Measurements from ENCODE around the gene SYNE2. TPM values are rescaled to one million over a fixed set of nuclear protein-coding genes. Genes with fewer than 3 reads are reported as not detected.
"Not testable (repeated sequence)": the region's sequence is repeated elsewhere in the genome, so short reads cannot be mapped to it uniquely, and the experiment has no call there.

SYNE2 gene
- total RNA-seq, 2 experiments from 2014 or later = 27.6 to 27.7 TPM

- POLR2A ChIA-PET = interaction anchor here (0.8 to 2.9 kb wide), 3 partner anchors 10 to 213 kb away, joined by 3 to 10 read pairs (median 4); partner anchors contain the start of gene WDR89
- H3K27me3 Mint-ChIP-seq = no peaks in the 10 kb centered on the region
- intact Hi-C loops (cut with micrococcal nuclease) = loop anchor here (1.0 to 10.0 kb wide), 6 partner anchors 10 to 380 kb away; partner anchors contain the start of genes PPP2R5E, SGPP1 and WDR89
- peak overlapping the region; percentile 89 for H3K4me3 Mint-ChIP-seq
- H3K27ac Mint-ChIP-seq = peak overlapping the region; percentile 86
- CTCF ChIA-PET = interaction anchor here (0.8 to 1.9 kb wide), 3 partner anchors 9 to 416 kb away, joined by 3 to 11 read pairs (median 3); no protein-coding TSS in a partner anchor
- H3K4me1 Mint-ChIP-seq (ENCODE audit: low read depth) = peaks cover 41% of the 10 kb centered on the region
- H3K9me3 Mint-ChIP-seq = no peaks in the 10 kb centered on the region
- H3K36me3 Mint-ChIP-seq = peaks cover 3% of the 10 kb centered on the region
- no peak for DNase-seq
Observed at GRCh38 chr14:63854330-63854729, 1.5 kb downstream of the SYNE2 start.

- H3K27ac Mint-ChIP-seq = no peak overlapping the region
- intact Hi-C loops (cut with micrococcal nuclease) = loop anchor here (10.0 kb wide), 2 partner anchors 310 to 380 kb away; partner anchors contain the start of gene PPP2R5E
- no peaks in the 10 kb centered on the region for H3K27me3 Mint-ChIP-seq
- no peaks in the 10 kb centered on the region for H3K9me3 Mint-ChIP-seq
- no peak for DNase-seq
- H3K4me3 Mint-ChIP-seq = peak overlapping the region; percentile 34
- ChIA-PET POLR2A (interaction anchor here (1.4 to 2.9 kb wide), 2 partner anchors 9 to 78 kb away, joined by 4 to 10 read pairs; no protein-coding TSS in a partner anchor), CTCF (interaction anchor here (0.9 to 1.1 kb wide), 3 partner anchors 9 to 417 kb away, joined by 3 read pairs; no protein-coding TSS in a partner anchor)
- H3K4me1 Mint-ChIP-seq (ENCODE audit: low read depth) = peaks cover 46% of the 10 kb centered on the region
- H3K36me3 Mint-ChIP-seq = peaks cover 3% of the 10 kb centered on the region
Observed at GRCh38 chr14:63855281-63855680, 2.5 kb downstream of the SYNE2 start.

GRCh38 chr14:63857466-63858030, 4.7 kb downstream of the SYNE2 start:
- peak; percentile 41 for DNase-seq
- Mint-ChIP-seq H3K9me3 (no peaks in the 10 kb centered on the region), H3K36me3 (peaks cover 3% of the 10 kb centered on the region), H3K27ac (peak overlapping the region; percentile 76), H3K4me1 (ENCODE audit: low read depth) (peaks cover 50% of the 10 kb centered on the region), H3K4me3 (no peak overlapping the region), H3K27me3 (no peaks in the 10 kb centered on the region)
- CTCF ChIA-PET = interaction anchor here (0.6 kb wide), 1 partner anchor 129 kb away, joined by 4 read pairs; the partner anchor contains the start of gene SGPP1
- POLR2A ChIA-PET = no interaction called here
- intact Hi-C loops (cut with micrococcal nuclease) = loop anchor here (1.0 to 10.0 kb wide), 4 partner anchors 53 to 383 kb away; partner anchors contain the start of gene PPP2R5E

- Mint-ChIP-seq H3K9me3 (no peaks in the 10 kb centered on the region), H3K4me1 (ENCODE audit: low read depth) (peaks cover 59% of the 10 kb centered on the region), H3K27me3 (no peaks in the 10 kb centered on the region), H3K27ac (no peak overlapping the region), H3K36me3 (peaks cover 3% of the 10 kb centered on the region), H3K4me3 (no peak overlapping the region)
- ChIA-PET CTCF (no interaction called here), POLR2A (no interaction called here)
- intact Hi-C loops (cut with micrococcal nuclease) = no loop called here
- no peak for DNase-seq
Observed at GRCh38 chr14:63860146-63860545, 7.3 kb downstream of the SYNE2 start.

DNA sequence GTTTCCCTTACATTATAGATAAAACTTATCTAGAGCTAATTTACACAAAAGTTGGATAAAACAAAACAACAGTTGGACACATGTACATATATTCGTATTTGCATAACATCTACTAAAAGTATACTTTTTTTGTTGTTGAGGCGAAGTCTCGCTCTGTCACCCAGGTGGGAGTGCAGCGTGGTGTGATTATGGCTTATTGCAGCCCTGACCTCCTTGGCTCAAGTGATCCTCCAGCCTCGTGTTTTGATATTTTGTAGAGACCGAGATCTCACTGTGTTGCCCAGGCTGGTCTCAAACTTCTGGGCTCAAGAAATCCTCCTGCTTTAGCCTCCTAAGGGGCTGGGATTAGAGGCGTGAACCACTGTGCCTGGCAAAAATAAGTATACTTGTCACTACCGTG, 9.4 kb downstream of the SYNE2 start:
- peaks cover 3% of the 10 kb centered on the region for H3K36me3 Mint-ChIP-seq
- no peaks in the 10 kb centered on the region for H3K27me3 Mint-ChIP-seq
- no peak overlapping the region for H3K27ac Mint-ChIP-seq
- intact Hi-C loops (cut with micrococcal nuclease) = no loop called here
- no peak for DNase-seq
- no peaks in the 10 kb centered on the region for H3K9me3 Mint-ChIP-seq
- POLR2A ChIA-PET = no interaction called here
- H3K4me1 Mint-ChIP-seq (ENCODE audit: low read depth) = peaks cover 55% of the 10 kb centered on the region
- CTCF ChIA-PET = no interaction called here
- no peak overlapping the region for H3K4me3 Mint-ChIP-seq

DNA sequence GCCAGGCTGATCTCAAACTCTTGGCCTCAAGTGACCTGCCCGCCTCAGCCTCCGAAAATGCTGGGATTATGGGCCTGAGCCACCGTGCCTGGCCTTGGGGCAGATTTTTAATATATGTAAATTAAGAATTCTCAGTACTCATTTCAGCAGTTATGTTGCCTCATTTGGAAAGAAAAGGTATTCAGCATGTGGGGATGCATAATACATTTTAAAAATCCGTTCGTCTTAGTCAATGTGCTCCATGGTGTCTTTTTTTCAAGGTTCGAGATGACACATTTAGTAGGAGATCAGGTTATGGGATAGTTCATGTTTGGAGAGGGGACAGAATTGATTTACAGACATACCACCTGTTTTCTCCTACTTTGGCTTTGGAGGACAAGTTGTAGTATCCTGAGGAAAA, 10.2 kb downstream of the SYNE2 start:
- Mint-ChIP-seq H3K27me3 (no peaks in the 10 kb centered on the region), H3K27ac (peak overlapping the region; percentile 5), H3K9me3 (no peaks in the 10 kb centered on the region), H3K4me1 (ENCODE audit: low read depth) (peaks cover 48% of the 10 kb centered on the region), H3K4me3 (no peak overlapping the region), H3K36me3 (no peaks in the 10 kb centered on the region)
- ChIA-PET CTCF (interaction anchor here (2.0 kb wide), 1 partner anchor 9 kb away, joined by 11 read pairs; the partner anchor contains the start of gene SYNE2), POLR2A (no interaction called here)
- DNase-seq = no peak
- intact Hi-C loops (cut with micrococcal nuclease) = no loop called here

DNA sequence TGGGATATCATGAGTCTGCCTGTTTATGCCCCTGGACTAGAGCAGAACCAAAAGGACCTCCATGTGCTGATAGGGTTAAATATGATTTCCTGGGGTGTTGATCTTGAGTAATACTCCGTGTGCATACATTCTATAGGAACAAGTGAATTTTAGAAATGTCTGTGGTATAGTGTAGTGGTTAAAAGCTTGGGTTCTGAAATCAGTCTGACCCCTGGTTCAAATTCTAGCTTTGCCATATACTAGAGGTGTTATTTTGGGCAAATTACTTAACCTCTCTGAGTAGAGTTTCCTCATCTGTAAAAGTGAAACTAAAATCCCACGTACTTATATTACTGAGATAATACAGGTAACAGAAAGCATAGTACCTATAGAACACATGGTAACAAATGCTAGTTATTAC, 12.0 kb downstream of the SYNE2 start:
- ChIA-PET POLR2A (interaction anchor here (1.0 to 1.5 kb wide), 2 partner anchors 9 to 12 kb away, joined by 10 to 11 read pairs; partner anchors contain the start of gene SYNE2), CTCF (interaction anchor here (0.9 to 2.0 kb wide), 4 partner anchors 9 to 438 kb away, joined by 3 to 11 read pairs (median 4); partner anchors contain the start of gene SYNE2)
- Mint-ChIP-seq H3K27ac (peak overlapping the region; percentile 97), H3K4me1 (ENCODE audit: low read depth) (peaks cover 61% of the 10 kb centered on the region), H3K4me3 (peak overlapping the region; percentile 63)
- intact Hi-C loops (cut with micrococcal nuclease) = loop anchor here (1.0 to 2.0 kb wide), 4 partner anchors 10 to 640 kb away; partner anchors contain the start of gene ZBTB1
- DNase-seq, H3K27me3 Mint-ChIP-seq, H3K36me3 Mint-ChIP-seq, H3K9me3 Mint-ChIP-seq: not testable (repeated sequence)

DNA sequence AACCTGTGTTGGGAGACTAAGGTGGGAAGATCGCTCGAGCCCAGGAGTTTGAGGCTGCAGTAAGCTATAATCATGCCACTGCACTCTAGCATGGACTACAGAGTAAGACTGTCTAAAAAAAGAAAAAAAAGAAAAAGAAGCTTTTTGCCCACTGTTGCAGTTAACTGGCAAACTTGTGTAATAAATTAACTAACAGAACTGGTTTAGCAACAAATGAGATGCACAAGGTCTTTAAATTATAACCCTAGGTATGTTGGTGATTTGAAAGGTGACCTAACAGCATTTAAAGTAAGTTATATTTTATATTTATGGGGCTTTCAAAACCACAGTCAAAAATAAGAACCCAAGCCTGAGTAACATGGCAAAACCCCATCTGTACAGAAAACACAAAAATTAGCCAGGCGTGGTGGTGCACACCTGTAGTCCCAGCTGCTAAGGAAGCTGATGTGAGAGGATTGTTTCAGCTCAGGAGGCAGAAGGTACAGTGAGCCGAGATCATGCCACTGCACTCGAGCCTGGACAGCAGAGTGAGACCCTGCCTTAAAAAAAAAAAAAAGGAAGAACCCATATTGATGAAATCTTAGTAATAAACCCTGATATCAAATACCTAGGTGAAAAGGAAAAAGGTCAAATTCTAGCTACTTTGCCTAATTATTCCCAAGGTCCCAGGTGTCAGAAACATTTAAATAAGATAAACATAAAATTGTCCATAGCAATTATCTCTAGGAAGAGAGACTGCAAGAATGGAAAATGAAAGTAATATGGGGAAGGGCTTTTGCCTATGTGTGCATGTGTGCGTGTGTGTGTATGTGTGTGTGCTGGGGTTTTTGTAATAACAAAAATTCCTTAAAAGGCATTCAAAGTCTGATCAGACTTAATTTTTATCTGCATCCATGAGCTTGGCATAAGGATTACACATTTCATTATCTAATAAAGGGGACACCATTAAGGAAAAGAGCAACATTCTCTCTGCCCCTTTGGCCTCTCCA, 15.4 kb downstream of the SYNE2 start:
- DNase-seq = peak; percentile 24
- ChIA-PET POLR2A (interaction anchor here (1.1 to 1.5 kb wide), 2 partner anchors 15 to 20 kb away, joined by 3 to 4 read pairs; partner anchors contain the start of gene SYNE2), CTCF (no interaction called here)
- Mint-ChIP-seq H3K27me3 (no peaks in the 10 kb centered on the region), H3K27ac (peak overlapping the region; percentile 49), H3K4me1 (ENCODE audit: low read depth) (peaks cover 59% of the 10 kb centered on the region), H3K4me3 (peak overlapping the region; percentile 48), H3K9me3 (no peaks in the 10 kb centered on the region), H3K36me3 (no peaks in the 10 kb centered on the region)
- intact Hi-C loops (cut with micrococcal nuclease) = loop anchor here (2.0 kb wide), 1 partner anchor 15 kb away; the partner anchor contains the start of gene SYNE2

DNA sequence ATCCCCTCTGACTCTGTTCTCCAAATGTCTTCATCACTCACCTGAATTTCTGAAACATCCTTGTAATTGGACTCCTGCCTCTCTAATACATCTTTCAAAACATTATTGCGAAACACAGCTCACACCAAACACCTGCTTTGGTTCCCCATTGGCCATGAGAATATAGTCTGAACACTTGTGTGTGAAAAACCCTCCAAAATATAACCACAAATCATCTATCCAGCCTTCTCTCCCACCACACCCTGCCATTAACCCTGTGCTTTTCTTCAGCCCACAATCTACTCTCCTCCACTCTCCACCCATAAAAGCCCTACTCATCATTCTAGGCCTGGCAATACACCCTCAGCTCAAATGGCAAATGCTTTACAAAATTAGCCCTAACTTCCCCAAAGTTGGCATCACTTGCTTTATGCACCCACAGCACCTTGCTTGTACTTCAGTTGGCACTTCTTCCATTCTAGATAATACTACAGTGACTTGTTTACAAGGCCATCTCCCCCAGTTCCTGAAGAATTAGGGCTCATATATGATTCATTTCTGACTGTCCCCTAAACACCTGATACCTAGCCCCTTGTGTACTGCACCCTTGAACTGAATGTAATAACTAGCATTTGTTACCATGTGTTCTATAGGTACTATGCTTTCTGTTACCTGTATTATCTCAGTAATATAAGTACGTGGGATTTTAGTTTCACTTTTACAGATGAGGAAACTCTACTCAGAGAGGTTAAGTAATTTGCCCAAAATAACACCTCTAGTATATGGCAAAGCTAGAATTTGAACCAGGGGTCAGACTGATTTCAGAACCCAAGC, 17.3 kb downstream of the SYNE2 start:
- H3K36me3 Mint-ChIP-seq, DNase-seq, H3K4me3 Mint-ChIP-seq, CTCF ChIA-PET, H3K9me3 Mint-ChIP-seq, H3K27me3 Mint-ChIP-seq: not testable (repeated sequence)
- POLR2A ChIA-PET = interaction anchor here (0.6 kb wide), 2 partner anchors 574 to 1045 kb away, joined by 3 to 5 read pairs; no protein-coding TSS in a partner anchor
- Mint-ChIP-seq H3K4me1 (ENCODE audit: low read depth) (peaks cover 62% of the 10 kb centered on the region), H3K27ac (peak overlapping the region; percentile 7)
- intact Hi-C loops (cut with micrococcal nuclease) = loop anchor here (2.0 kb wide), 1 partner anchor 17 kb away; the partner anchor contains the start of gene SYNE2

GRCh38 chr14:63870753-63871037, 17.9 kb downstream of the SYNE2 start:
- H3K4me3 Mint-ChIP-seq; H3K27ac Mint-ChIP-seq; intact Hi-C loops (cut with micrococcal nuclease); CTCF ChIA-PET; H3K27me3 Mint-ChIP-seq; H3K9me3 Mint-ChIP-seq; H3K36me3 Mint-ChIP-seq; DNase-seq; POLR2A ChIA-PET: not testable (repeated sequence)
- peaks cover 62% of the 10 kb centered on the region for H3K4me1 Mint-ChIP-seq (ENCODE audit: low read depth)

- Mint-ChIP-seq H3K27me3 (no peaks in the 10 kb centered on the region), H3K4me1 (ENCODE audit: low read depth) (peaks cover 57% of the 10 kb centered on the region), H3K36me3 (peaks cover 3% of the 10 kb centered on the region), H3K27ac (no peak overlapping the region), H3K4me3 (no peak overlapping the region), H3K9me3 (no peaks in the 10 kb centered on the region)
- ChIA-PET POLR2A (no interaction called here), CTCF (interaction anchor here (0.6 kb wide), 1 partner anchor 60 kb away, joined by 3 read pairs; no protein-coding TSS in a partner anchor)
- intact Hi-C loops (cut with micrococcal nuclease) = no loop called here
- no peak for DNase-seq
Observed at GRCh38 chr14:63874223-63874622, 21.4 kb downstream of the SYNE2 start.
